Measurements from ENCODE around the gene SECTM1.

- TF ChIP-seq CTCF (IDR thresholded peaks at IDR 0.05; ENCODE audit: poor library complexity) (peak; percentile 62), EZH2phosphoT487 (IDR thresholded peaks at IDR 0.05; ENCODE audit: low read depth, severe bottlenecking, unreplicated experiment) (no peak), EZH2 (IDR thresholded peaks at IDR 0.05; ENCODE audit: borderline replicate concordance) (no peak)
Measured at GRCh38 chr17:82300707-82301270, 32.8 kb downstream of the SECTM1 start.

All from hepatocyte (in vitro differentiated cells).